GM12873 (cell line): ENCODE results near the gene ZNF684.

Experiments
- CTCF ChIP-seq: IDR thresholded peaks from 2 replicates; pipeline ENCODE4 v1.5.1; 2012; ENCODE audit warnings: low read depth, mild to moderate bottlenecking, moderate library complexity, low read length, control low read depth; ENCODE audit not compliant: insufficient read depth; ENCODE audit errors: missing control alignments

ZNF684 gene

GRCh38 chr1:40531381-40532061 lies at the start of gene ZNF684:
TSS of gene ZNF684 (plus strand) at chr1:40531637. CDS start at chr1:40533167, 1,530 bp downstream.
- no peak for TF ChIP-seq CTCF

DNA sequence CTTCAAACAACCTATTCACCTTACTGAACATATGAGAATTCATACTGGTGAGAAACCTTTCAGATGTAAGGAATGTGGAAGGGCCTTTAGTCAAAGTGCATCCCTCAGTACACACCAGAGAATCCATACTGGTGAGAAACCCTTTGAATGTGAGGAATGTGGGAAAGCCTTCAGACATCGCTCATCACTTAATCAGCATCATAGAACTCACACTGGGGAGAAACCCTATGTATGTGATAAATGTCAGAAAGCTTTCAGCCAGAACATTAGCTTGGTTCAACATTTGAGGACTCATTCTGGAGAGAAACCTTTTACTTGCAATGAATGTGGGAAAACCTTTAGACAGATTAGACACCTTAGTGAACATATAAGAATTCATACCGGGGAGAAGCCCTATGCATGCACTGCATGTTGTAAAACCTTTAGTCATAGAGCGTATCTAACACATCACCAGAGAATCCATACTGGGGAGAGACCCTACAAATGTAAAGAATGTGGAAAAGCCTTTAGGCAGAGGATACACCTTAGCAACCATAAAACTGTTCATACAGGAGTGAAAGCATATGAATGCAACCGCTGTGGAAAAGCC lies 36.0 kb upstream of the ZNF684 start:
- no peak for TF ChIP-seq CTCF

DNA sequence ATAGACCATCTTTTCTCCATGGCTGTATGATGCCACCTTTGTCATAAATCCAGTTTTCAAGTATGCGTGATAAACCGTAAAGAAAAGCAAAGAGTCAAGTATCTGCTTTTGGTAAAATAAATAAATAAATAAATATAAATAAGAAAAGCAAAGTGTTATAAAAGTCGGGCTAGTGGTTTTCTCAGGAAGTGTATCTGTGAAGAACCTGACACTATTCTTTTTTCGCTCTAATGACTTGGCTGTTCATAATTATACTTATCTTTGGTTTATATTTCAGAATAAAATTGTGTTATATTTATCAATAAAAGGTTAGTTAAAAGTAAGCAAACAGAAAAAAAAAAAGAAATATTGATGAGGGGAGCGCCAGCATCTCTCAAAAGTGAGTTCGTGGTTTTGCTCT lies 23.5 kb upstream of the ZNF684 start:
- TF ChIP-seq CTCF = no peak

GRCh38 chr1:40508375-40509341 lies 22.8 kb upstream of the ZNF684 start, which contains the start of gene EXO5:
TSS of gene EXO5 (plus strand) at chr1:40508767. CDS start at chr1:40514545, 5,778 bp downstream.
- no peak for TF ChIP-seq CTCF

DNA sequence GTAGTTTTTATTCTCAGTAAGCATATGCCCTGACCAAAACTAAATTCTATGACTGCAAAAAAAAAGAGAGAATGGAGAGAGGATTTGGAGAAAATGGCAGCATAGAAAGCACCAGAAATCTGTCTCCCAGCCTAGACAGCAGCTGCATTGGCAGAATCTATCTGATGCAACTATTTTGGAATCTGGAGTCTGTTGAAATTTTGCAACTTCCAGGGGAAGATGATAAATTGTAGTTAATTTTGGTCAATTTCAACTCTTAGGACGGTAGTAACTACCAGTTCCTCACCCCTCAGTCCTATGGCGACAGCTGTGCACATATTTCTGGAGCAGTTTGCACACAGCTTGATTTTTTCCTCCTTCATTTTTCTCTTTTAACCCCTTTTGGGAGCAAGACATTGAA lies 11.9 kb upstream of the ZNF684 start:
- TF ChIP-seq CTCF = no peak

- TF ChIP-seq CTCF = no peak
Measured at GRCh38 chr1:40530735-40531380, 579 bp upstream of the ZNF684 start.
